Mucosa of descending colon (tissue), 3 donors: Measurements from ENCODE around the gene TIMP2. TPM values are rescaled to one million over a fixed set of nuclear protein-coding genes. Genes with fewer than 3 reads are reported as not detected.

ENCODE experiments used
- ATAC-seq: fragments of 200-7000 bp; cut with Tn5 transposase; one replicate; pipeline ENCODE4 v1.9.1; 2020; ENCODE audit warnings: mild to moderate bottlenecking, moderate library complexity
- DNase-seq, 3 donors: peaks; one replicate each; pipeline ENCODE4 v3.0.0-alpha.2; 2020
- H3K36me3 ChIP-seq: fragments of 200-600 bp; one replicate; pipeline ENCODE4 v1.8.0; 2021; ENCODE audit warnings: low read depth, mild to moderate bottlenecking
- H3K4me1 ChIP-seq: fragments of 200-600 bp; one replicate; pipeline ENCODE4 v1.8.0; 2021; ENCODE audit warnings: low read depth, mild to moderate bottlenecking
- H3K4me3 ChIP-seq: fragments of 200-600 bp; one replicate; pipeline ENCODE4 v1.8.0; 2021; ENCODE audit warnings: mild to moderate bottlenecking
- H3K9me3 ChIP-seq: fragments of 200-600 bp; one replicate; pipeline ENCODE4 v1.8.0; 2021; ENCODE audit warnings: mild to moderate bottlenecking
- intact Hi-C, 2 donors: fragments of 100-400 bp; cut with DNase I in 1 of 2; cut with micrococcal nuclease in 1 of 2; formaldehyde crosslinking; loops; one replicate each; pipeline versions ENCODE4 v1.11.0 to v1.11.1; 2022; cut with DNase I, micrococcal nuclease
- total RNA-seq, 3 donors: library from RNA; stranded (reverse); fragmentation: NEBNext Ultra II Directional in 2 of 3; extraction: Animal tissue kit (Norgen Biotek cat#: 25700) in 2 of 3; gene quantifications; one replicate each; pipeline versions ENCODE4 v1.2.1 to v1.2.4, GENCODE V29; 2021 to 2023
- TF ChIP-seq, protein P1 (sequence below): fragments of 200-600 bp; IDR thresholded peaks from one replicate; pipeline ENCODE4 v1.8.0; 2022; ENCODE audit warnings: antibody characterized with exemption, mild to moderate bottlenecking
- donor health status: DM: no; HTN: no; CAD: no; lungs with moderate emphysema.
- donor health status: DM: no; HTN: no; CAD: no.
- donor health status: DM: no; HTN: yes; CAD: no.

The TIMP2 gene
- total RNA-seq, 3 donors from 2014 or later, result 44.9 to 268 (median 91.3) TPM

DNA sequence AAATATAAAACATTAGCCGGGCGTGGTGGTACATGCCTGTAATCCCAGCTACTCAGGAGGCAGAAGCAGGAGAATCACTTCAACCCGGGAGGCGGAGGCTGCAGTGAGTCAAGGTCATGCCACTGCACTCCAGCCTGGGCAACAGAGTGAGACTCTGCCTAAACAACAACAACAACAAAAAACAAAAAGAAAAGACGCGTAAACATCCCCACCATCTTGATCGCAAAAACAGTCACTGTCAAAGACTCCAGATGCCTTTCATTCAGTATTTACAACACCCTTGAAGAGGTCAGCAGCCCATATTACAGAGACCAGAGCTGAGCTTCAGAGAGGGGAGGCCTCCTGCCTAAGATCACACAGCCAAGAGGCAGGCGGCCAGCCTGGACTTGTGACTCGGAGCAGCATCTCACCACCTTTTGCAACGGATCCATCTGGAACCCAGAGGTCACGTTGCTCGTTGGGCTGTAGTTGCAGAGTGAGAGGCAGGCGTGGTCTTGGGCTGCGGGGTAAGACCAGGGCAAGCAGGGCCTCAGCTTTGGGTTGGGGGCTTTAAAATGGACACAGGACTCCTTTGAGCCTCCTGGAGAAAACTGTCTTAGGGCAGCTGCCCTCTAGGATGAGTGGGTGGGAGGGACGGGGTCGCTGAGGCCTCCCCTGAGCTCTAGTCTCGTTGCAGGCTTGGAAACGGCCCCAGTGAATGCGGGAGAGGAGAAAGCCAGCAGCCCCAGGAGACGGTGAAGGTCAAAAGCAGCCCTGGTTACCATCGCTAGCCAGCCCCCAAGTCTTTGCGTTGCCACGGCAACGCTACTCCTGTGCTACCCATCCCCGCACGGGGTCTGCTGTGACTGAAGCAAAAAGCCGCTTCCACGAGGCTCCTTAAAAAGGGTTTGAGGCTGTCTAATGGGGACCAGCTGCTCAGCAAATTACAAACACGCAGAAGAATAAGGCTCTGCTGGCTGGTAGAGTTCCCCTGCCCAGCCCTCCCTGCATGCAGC lies 28.5 kb upstream of the TIMP2 start:
- ATAC-seq (no peak), DNase-seq (no peak)
- Histone ChIP-seq H3K36me3 (no peaks in the 10 kb centered on the region), H3K4me3 (no peak overlapping the region), H3K9me3 (peaks cover 10% of the 10 kb centered on the region), H3K4me1 (peaks cover 3% of the 10 kb centered on the region)
- intact Hi-C loops, result no loop called here
- TF ChIP-seq, protein P1, sequence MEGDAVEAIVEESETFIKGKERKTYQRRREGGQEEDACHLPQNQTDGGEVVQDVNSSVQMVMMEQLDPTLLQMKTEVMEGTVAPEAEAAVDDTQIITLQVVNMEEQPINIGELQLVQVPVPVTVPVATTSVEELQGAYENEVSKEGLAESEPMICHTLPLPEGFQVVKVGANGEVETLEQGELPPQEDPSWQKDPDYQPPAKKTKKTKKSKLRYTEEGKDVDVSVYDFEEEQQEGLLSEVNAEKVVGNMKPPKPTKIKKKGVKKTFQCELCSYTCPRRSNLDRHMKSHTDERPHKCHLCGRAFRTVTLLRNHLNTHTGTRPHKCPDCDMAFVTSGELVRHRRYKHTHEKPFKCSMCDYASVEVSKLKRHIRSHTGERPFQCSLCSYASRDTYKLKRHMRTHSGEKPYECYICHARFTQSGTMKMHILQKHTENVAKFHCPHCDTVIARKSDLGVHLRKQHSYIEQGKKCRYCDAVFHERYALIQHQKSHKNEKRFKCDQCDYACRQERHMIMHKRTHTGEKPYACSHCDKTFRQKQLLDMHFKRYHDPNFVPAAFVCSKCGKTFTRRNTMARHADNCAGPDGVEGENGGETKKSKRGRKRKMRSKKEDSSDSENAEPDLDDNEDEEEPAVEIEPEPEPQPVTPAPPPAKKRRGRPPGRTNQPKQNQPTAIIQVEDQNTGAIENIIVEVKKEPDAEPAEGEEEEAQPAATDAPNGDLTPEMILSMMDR, result no peak

DNA sequence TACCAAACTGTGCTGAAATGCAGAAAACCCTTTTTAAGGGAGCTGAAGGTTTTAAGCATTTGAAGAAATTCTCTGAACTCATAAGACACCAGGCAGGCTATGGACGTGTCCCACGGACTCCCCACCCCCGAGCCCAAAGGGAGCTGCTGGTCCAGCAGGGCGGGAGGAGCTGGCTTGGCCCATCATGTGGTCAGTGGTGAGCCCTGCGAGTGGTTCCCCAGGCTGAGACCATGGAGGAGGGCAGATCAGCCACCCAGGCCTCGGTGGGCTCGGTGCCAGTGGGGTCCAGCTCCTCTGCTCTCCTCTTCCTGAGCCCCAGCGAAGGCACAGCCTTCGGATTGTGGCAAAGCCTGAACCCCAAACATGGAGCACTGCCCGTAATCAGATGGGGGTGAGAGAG lies 27.5 kb upstream of the TIMP2 start:
- H3K4me3 ChIP-seq, result no peak overlapping the region
- H3K36me3 ChIP-seq, result no peaks in the 10 kb centered on the region
- TF ChIP-seq, protein P1, result no peak
- H3K4me1 ChIP-seq, result peaks cover 5% of the 10 kb centered on the region
- intact Hi-C loops, result no loop called here
- DNase-seq (no peak), ATAC-seq (no peak)
- peaks cover 10% of the 10 kb centered on the region for H3K9me3 ChIP-seq

DNA sequence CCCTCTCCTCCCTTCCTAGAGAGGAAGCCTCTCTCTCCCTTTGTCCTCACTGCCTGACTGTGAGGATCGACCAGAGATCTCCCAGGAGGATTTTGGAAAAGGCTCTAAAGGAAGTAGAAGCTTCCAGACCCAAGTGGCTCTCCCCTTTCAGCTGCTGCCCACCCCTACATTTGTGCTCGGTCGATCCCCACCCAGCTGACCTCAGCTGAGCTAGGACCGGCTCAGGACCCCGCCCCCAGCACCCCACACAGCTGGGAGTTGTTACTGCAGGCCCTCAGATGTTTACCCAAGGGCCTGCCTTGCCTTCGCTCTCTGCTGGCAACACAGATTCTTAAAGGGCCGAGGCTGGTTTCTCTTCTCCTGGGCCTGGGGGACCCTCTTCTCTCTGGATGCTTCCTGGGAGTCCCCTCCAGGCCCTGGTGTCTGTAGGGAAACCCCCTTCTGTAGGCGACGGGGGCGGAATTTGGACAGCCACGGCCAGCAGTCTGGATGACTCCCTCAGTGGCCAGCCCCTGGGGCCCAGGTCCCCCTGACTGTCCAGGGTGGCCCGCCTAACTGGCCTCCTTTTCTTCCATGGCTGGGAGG lies 26.9 kb upstream of the TIMP2 start:
- intact Hi-C loops, result no loop called here
- TF ChIP-seq, protein P1, result no peak
- H3K4me1 ChIP-seq, result peaks cover 7% of the 10 kb centered on the region
- H3K9me3 ChIP-seq, result peaks cover 10% of the 10 kb centered on the region
- ATAC-seq (peak; percentile 32), DNase-seq (peak in 1 of 3 donors; percentile 46)
- H3K4me3 ChIP-seq, result no peak overlapping the region
- no peaks in the 10 kb centered on the region for H3K36me3 ChIP-seq

DNA sequence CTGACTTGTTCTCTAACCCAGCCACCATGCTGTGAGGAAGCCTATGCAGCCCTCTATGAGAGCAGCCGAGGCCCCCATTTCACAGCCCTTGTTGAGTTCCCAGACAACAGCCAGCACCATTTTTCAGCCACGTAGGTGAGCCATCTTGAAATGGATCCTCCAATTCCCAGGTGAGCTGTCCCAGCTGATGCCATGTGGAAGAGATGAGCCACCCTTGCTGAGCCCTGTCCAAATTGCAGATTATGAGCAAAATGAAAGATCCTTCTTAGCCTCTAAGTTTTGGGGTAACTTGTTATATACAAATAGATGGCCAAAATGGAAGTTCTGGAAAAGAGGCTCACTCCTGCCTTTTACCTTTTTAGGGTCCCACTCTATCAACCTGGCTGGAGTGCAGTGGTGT lies 25.7 kb upstream of the TIMP2 start:
- Histone ChIP-seq H3K36me3 (no peaks in the 10 kb centered on the region), H3K4me3 (no peak overlapping the region), H3K9me3 (peaks cover 10% of the 10 kb centered on the region), H3K4me1 (peaks cover 7% of the 10 kb centered on the region)
- ATAC-seq, result no peak
- intact Hi-C loops, result no loop called here
- TF ChIP-seq, protein P1, result no peak
- no peak for DNase-seq

DNA sequence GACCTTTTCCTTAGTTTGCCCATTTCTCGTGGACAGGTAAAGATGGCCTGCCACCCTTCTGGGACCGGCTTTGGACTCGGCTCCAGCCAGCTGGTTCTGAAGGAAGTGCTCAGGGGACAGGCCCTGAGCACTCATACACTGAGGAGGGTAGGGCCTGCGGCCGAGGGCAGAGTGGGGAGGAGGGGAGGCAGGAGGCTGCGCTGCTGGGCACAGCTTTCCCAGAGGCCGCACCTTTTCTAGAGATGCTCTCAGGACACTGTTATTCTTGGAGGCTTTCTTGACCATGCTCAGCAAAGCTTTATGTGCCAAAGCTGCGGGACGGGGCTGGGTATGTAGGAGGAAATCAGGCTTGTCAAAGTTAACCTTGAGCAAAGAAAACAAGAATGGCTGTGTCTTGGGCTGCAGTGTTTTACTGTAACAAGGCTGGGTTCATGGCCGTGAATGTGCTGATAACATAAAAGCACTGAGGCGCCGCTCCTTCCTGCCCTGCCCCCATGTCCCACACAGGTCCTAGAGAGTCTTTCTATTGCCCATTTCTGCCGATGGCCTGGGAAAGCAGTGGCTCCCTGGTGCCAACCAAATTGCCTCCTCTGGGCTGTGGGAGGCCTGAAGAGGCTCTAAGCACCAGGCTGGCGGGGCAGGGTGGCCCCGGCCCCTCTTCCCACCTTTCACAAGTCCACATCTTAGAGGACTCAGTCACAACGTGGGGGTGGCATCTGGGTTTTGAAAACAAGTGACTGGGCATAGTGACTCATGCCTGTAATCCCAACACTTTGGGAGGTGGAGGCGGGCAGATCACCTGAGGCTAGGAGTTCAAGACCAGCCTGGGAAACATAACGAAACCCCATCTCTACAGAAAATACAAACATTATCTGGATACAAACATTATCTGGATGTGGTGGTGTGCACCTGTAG lies 22.3 kb upstream of the TIMP2 start:
- Histone ChIP-seq H3K4me1 (peaks cover 7% of the 10 kb centered on the region), H3K9me3 (peaks cover 10% of the 10 kb centered on the region), H3K36me3 (no peaks in the 10 kb centered on the region), H3K4me3 (no peak overlapping the region)
- ATAC-seq (peak; percentile 83), DNase-seq (peak in 1 of 3 donors; percentile 66)
- TF ChIP-seq, protein P1, result no peak
- intact Hi-C loops, result no loop called here
